GM12865 (cell line): ENCODE data around the gene PDE4B.

ENCODE experiments used
- DNase-seq: peaks from one replicate; pipeline ENCODE4 v3.0.0; 2010; ENCODE audit warnings: low read depth
- H3K4me3 ChIP-seq: 2 replicates; pipeline ENCODE4 v1.5.1; 2011; ENCODE audit warnings: mild to moderate bottlenecking, low read depth, low read length, control low read depth
- TF ChIP-seq, protein P1 (sequence below): IDR thresholded peaks from 2 replicates; pipeline ENCODE4 v1.5.1; 2011; ENCODE audit warnings: low read length, control low read depth, low read depth, inconsistent platforms; ENCODE audit not compliant: insufficient read depth; ENCODE audit errors: missing control alignments

PDE4B gene

GRCh38 chr1:65792669-65793358, at the start of gene PDE4B:
PDE4B (plus strand) TSS chr1:65792895.
- TF ChIP-seq, protein P1, sequence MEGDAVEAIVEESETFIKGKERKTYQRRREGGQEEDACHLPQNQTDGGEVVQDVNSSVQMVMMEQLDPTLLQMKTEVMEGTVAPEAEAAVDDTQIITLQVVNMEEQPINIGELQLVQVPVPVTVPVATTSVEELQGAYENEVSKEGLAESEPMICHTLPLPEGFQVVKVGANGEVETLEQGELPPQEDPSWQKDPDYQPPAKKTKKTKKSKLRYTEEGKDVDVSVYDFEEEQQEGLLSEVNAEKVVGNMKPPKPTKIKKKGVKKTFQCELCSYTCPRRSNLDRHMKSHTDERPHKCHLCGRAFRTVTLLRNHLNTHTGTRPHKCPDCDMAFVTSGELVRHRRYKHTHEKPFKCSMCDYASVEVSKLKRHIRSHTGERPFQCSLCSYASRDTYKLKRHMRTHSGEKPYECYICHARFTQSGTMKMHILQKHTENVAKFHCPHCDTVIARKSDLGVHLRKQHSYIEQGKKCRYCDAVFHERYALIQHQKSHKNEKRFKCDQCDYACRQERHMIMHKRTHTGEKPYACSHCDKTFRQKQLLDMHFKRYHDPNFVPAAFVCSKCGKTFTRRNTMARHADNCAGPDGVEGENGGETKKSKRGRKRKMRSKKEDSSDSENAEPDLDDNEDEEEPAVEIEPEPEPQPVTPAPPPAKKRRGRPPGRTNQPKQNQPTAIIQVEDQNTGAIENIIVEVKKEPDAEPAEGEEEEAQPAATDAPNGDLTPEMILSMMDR = no peak
- no peak within 1 kb of the TSS for H3K4me3 ChIP-seq
- DNase-seq = no peak

DNA sequence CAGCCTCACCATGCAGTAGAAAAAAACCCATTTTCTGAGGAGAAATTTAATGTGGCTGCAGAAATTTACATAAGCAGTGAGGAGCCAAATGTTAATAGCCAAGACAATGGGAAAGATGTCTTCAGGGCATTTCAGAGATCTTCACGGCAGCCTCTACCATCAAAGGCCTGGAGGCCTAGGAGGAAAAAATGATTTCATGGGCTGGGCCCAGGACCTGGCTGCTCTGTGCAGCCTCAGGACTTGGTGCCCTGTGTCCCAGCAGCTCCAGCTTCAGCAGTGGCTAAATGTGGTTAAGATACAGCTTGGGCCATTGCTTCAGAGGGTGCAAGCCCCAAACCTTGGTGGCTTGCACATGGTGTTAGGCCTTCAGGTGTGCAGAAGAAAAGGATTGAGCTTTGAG, 48.0 kb upstream of the PDE4B start:
- no peak overlapping the region for H3K4me3 ChIP-seq
- DNase-seq = no peak
- TF ChIP-seq, protein P1 = no peak

DNA sequence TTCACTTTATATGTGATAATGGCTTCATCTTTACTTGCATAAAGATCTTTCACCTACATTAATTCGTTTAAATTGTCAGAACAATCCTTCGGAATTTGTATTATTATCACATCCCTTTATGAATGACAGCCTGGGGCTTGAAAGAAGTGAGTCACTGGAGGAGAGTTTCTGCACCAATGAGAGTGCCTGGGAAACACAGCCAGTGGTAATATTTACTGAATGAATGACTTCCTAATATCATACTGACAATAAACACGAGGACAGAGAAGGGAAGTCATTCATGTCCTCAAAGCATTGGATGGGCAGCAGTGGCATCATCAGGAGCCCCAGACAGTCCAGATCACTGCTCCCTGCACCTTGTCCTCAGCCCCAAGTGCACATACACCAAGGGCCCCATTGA, 40.7 kb upstream of the PDE4B start:
- DNase-seq = no peak
- H3K4me3 ChIP-seq = no peak overlapping the region
- TF ChIP-seq, protein P1 = no peak

DNA sequence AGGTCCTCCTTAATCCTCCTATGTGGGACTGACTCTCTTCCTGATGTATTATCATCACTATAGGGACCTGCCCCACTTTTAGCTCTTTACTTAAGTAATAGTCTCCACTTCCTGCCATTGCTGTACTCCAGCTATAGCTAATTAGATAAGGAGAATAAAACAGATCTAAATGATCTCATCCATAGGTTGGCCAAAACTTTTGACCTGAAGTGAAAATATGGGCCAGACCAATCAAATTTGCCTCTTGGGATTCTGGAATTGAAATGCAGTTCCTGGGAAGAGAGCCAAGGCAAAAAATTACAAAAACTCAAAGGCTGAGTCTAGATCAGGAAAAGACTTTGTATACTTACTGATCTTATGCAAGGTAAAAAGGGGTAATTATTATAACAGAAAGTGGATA, 36.1 kb upstream of the PDE4B start:
- no peak overlapping the region for H3K4me3 ChIP-seq
- TF ChIP-seq, protein P1 = no peak
- DNase-seq = no peak

- no peak for DNase-seq
- H3K4me3 ChIP-seq = no peak overlapping the region
- TF ChIP-seq, protein P1 = no peak
Observed at GRCh38 chr1:65757531-65757930, 35.2 kb upstream of the PDE4B start.

- DNase-seq = no peak
- no peak overlapping the region for H3K4me3 ChIP-seq
- TF ChIP-seq, protein P1 = no peak
Observed at GRCh38 chr1:65758128-65758527, 34.6 kb upstream of the PDE4B start.

- no peak for DNase-seq
- no peak overlapping the region for H3K4me3 ChIP-seq
- TF ChIP-seq, protein P1 = no peak
Observed at GRCh38 chr1:65759516-65759915, 33.2 kb upstream of the PDE4B start.
